BLaER1 treated with 17β-estradiol and CSF1 and Interleukin-3, amounts not matched to agents 10 nM and 100 nM (cell line): ENCODE measurements around the gene RNF166.
A peak's percentile ranks its signal among the peaks of the same experiment; 100 is the strongest.

Experiments
- H3K27ac ChIP-seq, 11 experiments: shearing (Covaris generic); formaldehyde crosslinking; 2 replicates each; pipeline ENCODE4 v1.8.1; 2022
- H3K27me3 ChIP-seq, 11 experiments: shearing (Covaris generic); formaldehyde crosslinking; 2 replicates each; pipeline ENCODE4 v1.8.1; 2022
- H3K36me3 ChIP-seq, 11 experiments: shearing (Covaris generic); formaldehyde crosslinking; 2 replicates each; pipeline ENCODE4 v1.8.1; 2022
- H3K4me1 ChIP-seq, 10 experiments: shearing (Covaris generic); formaldehyde crosslinking; 2 replicates each; pipeline ENCODE4 v1.8.1; 2022
- H3K4me2 ChIP-seq, 11 experiments: shearing (Covaris generic); formaldehyde crosslinking; 2 replicates each; pipeline ENCODE4 v1.8.1; 2022
- H3K4me3 ChIP-seq, 10 experiments: shearing (Covaris generic); formaldehyde crosslinking; 2 replicates each; pipeline ENCODE4 v1.8.1; 2022
- H3K9ac ChIP-seq, 11 experiments: shearing (Covaris generic); formaldehyde crosslinking; 2 replicates each; pipeline ENCODE4 v1.8.1; 2022
- H3K9me3 ChIP-seq, 11 experiments: shearing (Covaris generic); formaldehyde crosslinking; replicated peaks in 1 of 11; 2 replicates each; pipeline ENCODE4 v1.8.1; 2022
- H4K20me1 ChIP-seq, 11 experiments: shearing (Covaris generic); formaldehyde crosslinking; 2 replicates each; pipeline ENCODE4 v1.8.1; 2022
- Cebpa-rat ChIP-seq, 11 experiments: shearing (Covaris generic); IDR thresholded peaks; 2 replicates each; pipeline ENCODE4 v1.8.1; 2022

Gene RNF166

GRCh38 chr16:88742896-88743605, 36.8 kb upstream of the RNF166 start:
- Histone ChIP-seq H3K27me3 (no peaks in the 10 kb centered on the region), H3K9me3 (no peaks in the 10 kb centered on the region), H3K36me3 (peaks cover 27 to 65% (median 40%) of the 10 kb centered on the region in 11 experiments), H3K27ac (no peak overlapping the region; a peak in 1 of 22 replicates), H3K4me3 (no peak overlapping the region), H3K9ac (peak overlapping the region in 4 of 11 experiments; percentile 19 to 44 (median 26); a peak in 4 of 22 replicates), H4K20me1 (peaks cover 75 to 100% (median 93%) of the 10 kb centered on the region in 11 experiments; a peak in 21 of 22 replicates), H3K4me1 (peaks cover 53 to 97% (median 89%) of the 10 kb centered on the region in 10 experiments), H3K4me2 (peak overlapping the region in 9 of 11 experiments; percentile 59 to 95 (median 80); a peak in 17 of 22 replicates)
- TF ChIP-seq Cebpa-rat (IDR thresholded peaks at IDR 0.05) = no peak

GRCh38 chr16:88741368-88741767, 35.2 kb upstream of the RNF166 start:
- no peak for TF ChIP-seq Cebpa-rat (IDR thresholded peaks at IDR 0.05)
- no peak overlapping the region for H3K27ac ChIP-seq
- H3K9ac ChIP-seq = peak overlapping the region in 3 of 11 experiments; percentile 28 to 47 (median 37); a peak in 5 of 22 replicates
- H4K20me1 ChIP-seq = peaks cover 64 to 100% (median 91%) of the 10 kb centered on the region in 11 experiments; a peak in 21 of 22 replicates
- peaks cover 27 to 72% (median 51%) of the 10 kb centered on the region in 11 experiments for H3K36me3 ChIP-seq
- H3K4me3 ChIP-seq = no peak overlapping the region
- H3K4me1 ChIP-seq = peaks cover 43 to 93% (median 80%) of the 10 kb centered on the region in 10 experiments
- no peaks in the 10 kb centered on the region for H3K9me3 ChIP-seq
- peak overlapping the region in 4 of 11 experiments; percentile 19 to 87 (median 59); a peak in 3 of 22 replicates for H3K4me2 ChIP-seq
- H3K27me3 ChIP-seq = no peaks in the 10 kb centered on the region

GRCh38 chr16:88740727-88741055, 34.5 kb upstream of the RNF166 start:
- H3K4me1 ChIP-seq = peaks cover 36 to 86% (median 73%) of the 10 kb centered on the region in 10 experiments

GRCh38 chr16:88739977-88740726, 33.9 kb upstream of the RNF166 start:
- H3K4me1 ChIP-seq = peaks cover 31 to 81% (median 67%) of the 10 kb centered on the region in 10 experiments
- 0 out of 22 replicates have a peak overlapping the region, but pooled peaks of 1 of the 11 experiments have one; percentile 46 for H3K27ac ChIP-seq
- TF ChIP-seq Cebpa-rat (IDR thresholded peaks at IDR 0.05) = no peak
- no peaks in the 10 kb centered on the region for H3K9me3 ChIP-seq
- H3K4me3 ChIP-seq = no peak overlapping the region
- peaks cover 38 to 84% (median 62%) of the 10 kb centered on the region in 11 experiments for H3K36me3 ChIP-seq
- H3K4me2 ChIP-seq = peak overlapping the region in 4 of 11 experiments; percentile 40 to 87 (median 82); a peak in 4 of 22 replicates
- peak overlapping the region in 5 of 11 experiments; percentile 10 to 65 (median 32); a peak in 5 of 22 replicates for H3K9ac ChIP-seq
- no peaks in the 10 kb centered on the region for H3K27me3 ChIP-seq
- H4K20me1 ChIP-seq = peaks cover 54 to 100% (median 91%) of the 10 kb centered on the region in 11 experiments; a peak in 21 of 22 replicates

More at GRCh38 chr16:88740727-88741055, 34.5 kb upstream of the RNF166 start:
- Histone ChIP-seq H3K4me2 (peak overlapping the region in 4 of 11 experiments; percentile 19 to 87 (median 59); a peak in 6 of 22 replicates), H3K36me3 (peaks cover 32 to 79% (median 56%) of the 10 kb centered on the region in 11 experiments), H3K27me3 (no peaks in the 10 kb centered on the region), H3K9ac (peak overlapping the region in 4 of 11 experiments; percentile 3 to 47 (median 32); a peak in 4 of 22 replicates), H4K20me1 (peaks cover 57 to 100% (median 91%) of the 10 kb centered on the region in 11 experiments; a peak in 21 of 22 replicates), H3K9me3 (no peaks in the 10 kb centered on the region), H3K4me3 (no peak overlapping the region), H3K27ac (no peak overlapping the region)
- no peak for TF ChIP-seq Cebpa-rat (IDR thresholded peaks at IDR 0.05)

DNA sequence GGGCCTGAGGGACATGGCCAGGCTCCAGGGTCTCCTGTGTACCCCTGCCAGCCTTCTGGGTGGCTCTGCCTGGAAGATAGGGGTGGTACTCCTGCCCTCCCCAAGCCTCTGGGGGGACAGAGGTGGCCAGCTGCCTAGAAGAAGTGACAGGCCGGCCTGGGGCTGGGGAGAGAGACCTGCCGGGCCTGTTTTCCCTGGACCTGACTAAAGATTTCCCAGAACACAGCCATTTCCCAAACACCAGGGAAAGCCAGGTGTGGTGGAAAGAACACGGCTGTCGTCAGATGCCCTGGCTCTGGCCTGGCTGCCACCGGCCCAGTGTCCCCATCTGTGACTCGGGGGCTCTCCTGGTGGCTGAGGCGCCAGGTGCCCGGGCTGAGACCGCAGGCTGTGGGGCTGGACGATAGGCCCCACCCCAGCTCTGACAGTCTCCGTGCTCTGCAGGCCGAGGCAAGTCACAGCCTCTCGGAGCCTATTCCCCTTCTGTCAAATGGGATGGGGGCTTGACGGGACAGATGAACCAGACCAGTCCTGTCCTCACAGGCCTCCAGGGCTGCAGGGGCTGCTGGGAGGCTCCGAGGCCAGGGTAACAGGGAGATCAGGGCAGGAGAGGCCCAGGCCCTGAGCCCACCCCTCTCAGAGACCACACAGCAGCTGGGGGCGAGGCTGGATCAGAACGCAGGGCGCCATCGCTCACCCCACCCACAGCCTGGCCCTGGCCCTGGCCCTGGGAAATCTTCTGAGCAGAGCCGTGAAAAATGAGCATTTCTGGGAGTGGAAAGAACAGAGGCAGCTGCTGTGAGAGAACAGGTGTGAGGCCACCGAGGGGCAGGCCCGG, 33.1 kb upstream of the RNF166 start:
- no peak for TF ChIP-seq Cebpa-rat (IDR thresholded peaks at IDR 0.05)
- Histone ChIP-seq H3K27me3 (no peaks in the 10 kb centered on the region), H3K27ac (peak overlapping the region in 6 of 11 experiments; percentile 14 to 46 (median 24); a peak in 6 of 22 replicates), H3K4me1 (peaks cover 24 to 73% (median 60%) of the 10 kb centered on the region in 10 experiments), H4K20me1 (peaks cover 47 to 100% (median 91%) of the 10 kb centered on the region in 11 experiments; a peak in 21 of 22 replicates), H3K4me2 (peak overlapping the region; percentile 6 to 90 (median 86)), H3K36me3 (peaks cover 46 to 89% (median 70%) of the 10 kb centered on the region in 11 experiments), H3K9ac (peak overlapping the region in 9 of 11 experiments; percentile 20 to 67 (median 41); a peak in 16 of 22 replicates), H3K9me3 (no peaks in the 10 kb centered on the region), H3K4me3 (no peak overlapping the region)

GRCh38 chr16:88738151-88739084, 32.2 kb upstream of the RNF166 start:
- no peak for TF ChIP-seq Cebpa-rat (IDR thresholded peaks at IDR 0.05)
- Histone ChIP-seq H3K27ac (peak overlapping the region in 6 of 11 experiments; percentile 14 to 46 (median 26); a peak in 7 of 22 replicates), H4K20me1 (peaks cover 38 to 100% (median 90%) of the 10 kb centered on the region in 11 experiments; a peak in 21 of 22 replicates), H3K9me3 (no peaks in the 10 kb centered on the region), H3K9ac (peak overlapping the region in 9 of 11 experiments; percentile 20 to 67 (median 41); a peak in 17 of 22 replicates), H3K36me3 (peaks cover 55 to 92% (median 79%) of the 10 kb centered on the region in 11 experiments), H3K4me3 (no peak overlapping the region; a peak in 1 of 20 replicates), H3K27me3 (no peaks in the 10 kb centered on the region), H3K4me2 (peak overlapping the region; percentile 6 to 90 (median 86)), H3K4me1 (peaks cover 18 to 64% (median 50%) of the 10 kb centered on the region in 10 experiments)
